GM18907 (cell line): Measurements from ENCODE around the gene TBX2.

ENCODE experiments used
- ATAC-seq: cut with Tn5 transposase; IDR thresholded peaks from one replicate; pipeline ENCODE4 v1.9.1; 2021; ENCODE audit warnings: mild to moderate bottlenecking, moderate library complexity; ENCODE audit not compliant: unreplicated experiment

Gene TBX2

DNA sequence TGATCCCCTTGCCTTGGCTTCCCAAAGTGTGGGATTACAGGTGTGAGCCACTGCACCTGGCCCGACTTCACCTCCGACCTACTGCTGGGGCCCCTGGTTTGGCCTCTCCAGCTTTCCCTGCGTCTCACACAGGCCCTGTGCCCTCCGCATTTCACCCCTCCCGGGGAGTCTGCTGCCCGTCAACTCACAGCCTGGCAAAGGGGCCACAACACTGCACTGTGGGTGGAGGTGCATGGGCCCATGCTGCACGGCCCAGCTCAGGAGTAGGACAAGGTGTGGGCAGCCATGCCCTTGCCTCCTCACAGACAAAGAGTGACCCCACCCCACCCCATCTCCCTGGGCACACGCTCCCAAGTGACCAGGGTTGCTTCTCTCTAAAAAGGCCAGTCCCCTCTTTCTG, 12.6 kb upstream of the TBX2 start:
- ATAC-seq = no peak

DNA sequence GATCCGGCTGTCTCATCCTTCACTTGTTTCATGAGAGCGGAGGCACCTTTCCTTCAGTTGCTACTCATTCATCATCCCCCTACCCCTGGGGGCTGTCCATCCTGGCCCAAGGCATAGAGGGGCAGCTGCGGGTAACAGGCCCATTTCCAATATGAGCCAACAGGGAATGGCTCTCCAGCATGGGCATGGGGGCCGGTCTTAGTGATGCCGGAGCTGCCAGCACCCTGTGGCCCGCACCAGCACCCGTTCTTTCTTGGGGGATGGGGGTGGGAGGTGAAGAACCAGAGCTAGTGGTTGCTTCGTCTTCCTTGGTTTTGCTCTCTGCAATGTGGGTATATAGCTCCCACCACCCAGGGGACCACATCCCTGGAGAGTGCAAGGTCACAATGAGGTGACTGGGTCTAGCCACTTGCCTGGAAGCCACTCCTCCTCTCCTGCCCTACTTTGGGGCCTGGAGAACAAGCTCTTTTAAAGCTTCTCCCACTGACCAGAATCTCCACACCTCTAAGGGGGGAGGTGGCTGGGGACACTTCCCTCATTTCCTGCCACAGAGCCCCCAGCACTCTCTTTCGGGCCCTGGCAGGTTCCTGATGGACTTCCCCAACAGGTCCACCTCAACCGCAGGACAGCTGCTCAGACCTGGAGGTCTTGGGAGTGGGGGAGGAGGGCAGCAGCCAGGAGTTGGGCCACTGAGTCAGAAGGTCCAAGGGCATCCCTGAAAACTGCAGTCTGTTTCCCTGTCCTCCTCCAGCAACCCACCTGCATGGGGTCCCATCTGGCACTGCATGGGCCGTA, 11.9 kb upstream of the TBX2 start:
- no peak for ATAC-seq

DNA sequence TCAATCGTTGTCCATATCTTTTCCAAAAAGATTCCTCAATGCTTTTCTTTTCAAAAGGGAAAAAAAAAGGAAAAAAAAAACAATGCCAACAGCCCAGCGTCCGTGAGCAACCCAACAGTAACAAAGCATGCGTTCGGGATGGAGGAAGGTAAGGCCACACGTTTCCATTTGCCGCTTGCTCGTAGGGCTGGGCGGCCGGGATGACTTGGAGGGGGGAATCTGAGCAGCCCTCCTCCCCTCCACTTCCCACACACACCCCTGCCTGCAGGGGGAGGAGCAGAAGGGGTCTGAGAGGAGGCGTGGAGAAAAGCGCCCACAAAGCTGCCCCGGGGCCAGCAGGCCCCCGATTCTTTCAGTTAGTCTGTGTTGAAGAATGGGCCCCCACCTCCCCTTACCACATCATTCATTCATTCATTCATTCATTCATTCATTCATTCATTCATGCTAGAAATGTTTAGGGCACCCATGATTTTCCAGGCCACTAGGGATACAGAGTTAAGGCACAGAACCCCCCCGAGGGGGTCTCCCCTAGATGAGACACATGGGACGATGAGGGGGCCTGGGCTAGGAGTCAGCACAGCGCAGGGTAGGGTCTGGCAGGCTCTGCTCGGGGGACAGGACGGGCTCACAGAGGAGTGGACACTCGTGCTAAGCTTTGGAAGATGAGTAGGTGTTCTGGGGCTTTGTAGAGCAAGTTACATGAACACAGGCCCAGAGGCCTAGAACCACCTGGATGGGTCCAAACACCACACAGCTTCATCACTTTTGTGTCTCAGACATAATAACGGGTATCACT, 10.9 kb upstream of the TBX2 start:
- no peak for ATAC-seq

DNA sequence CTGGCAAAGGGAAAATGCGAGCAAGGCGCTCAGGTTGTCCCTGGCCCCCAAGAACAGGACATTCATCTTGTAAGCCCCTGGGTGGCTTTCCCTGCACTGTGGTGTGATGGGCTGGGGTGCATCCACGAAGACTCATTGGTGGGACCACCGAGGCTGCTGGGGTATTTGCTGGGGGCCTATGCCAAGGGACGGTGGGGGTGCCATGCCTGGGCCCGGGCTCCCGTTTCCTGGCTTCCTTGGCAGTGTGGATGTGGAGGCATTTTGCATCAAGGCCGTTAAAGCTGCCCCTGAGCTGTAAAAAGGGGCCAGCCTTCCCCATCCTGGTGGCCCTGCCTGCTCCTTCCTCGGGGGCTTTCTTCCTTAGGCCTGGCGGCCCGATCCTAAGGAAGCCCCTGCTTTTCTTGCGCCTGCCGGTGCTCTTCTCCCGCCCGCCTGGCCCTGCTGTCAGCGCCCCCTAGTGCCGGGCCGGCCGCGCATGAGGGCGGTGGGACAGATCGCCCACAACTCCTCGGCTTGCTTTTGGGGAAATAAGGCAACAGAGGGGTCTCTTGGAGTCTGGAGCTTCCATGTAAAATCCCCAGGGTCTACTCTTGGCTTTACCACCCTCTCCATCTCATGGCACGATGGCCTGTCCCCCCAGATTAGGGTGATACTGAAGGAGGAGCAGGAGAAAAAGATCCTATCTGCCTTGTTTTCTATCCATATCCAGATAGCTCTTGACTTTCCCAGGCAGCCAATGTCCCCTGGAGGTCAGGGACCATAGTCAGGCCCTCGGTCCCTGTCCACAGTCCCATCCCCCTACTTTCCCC, 9.8 kb upstream of the TBX2 start:
- no peak for ATAC-seq

DNA sequence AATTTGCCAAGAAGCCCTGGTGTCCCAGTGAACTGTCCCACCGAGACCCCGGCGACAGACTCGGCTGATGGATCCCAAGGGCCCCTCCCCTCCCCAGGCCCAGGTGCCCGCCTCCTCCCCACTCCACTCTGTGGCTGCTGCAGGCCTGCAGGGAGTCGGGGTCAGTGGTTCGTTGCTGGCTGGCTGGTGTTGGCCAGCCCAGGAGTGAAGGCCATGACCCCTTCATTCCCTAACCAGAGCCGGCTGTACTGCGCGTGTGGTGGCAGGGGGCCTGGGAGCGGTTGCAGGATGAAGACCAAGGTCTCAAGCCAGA, 9.2 kb upstream of the TBX2 start:
- no peak for ATAC-seq

DNA sequence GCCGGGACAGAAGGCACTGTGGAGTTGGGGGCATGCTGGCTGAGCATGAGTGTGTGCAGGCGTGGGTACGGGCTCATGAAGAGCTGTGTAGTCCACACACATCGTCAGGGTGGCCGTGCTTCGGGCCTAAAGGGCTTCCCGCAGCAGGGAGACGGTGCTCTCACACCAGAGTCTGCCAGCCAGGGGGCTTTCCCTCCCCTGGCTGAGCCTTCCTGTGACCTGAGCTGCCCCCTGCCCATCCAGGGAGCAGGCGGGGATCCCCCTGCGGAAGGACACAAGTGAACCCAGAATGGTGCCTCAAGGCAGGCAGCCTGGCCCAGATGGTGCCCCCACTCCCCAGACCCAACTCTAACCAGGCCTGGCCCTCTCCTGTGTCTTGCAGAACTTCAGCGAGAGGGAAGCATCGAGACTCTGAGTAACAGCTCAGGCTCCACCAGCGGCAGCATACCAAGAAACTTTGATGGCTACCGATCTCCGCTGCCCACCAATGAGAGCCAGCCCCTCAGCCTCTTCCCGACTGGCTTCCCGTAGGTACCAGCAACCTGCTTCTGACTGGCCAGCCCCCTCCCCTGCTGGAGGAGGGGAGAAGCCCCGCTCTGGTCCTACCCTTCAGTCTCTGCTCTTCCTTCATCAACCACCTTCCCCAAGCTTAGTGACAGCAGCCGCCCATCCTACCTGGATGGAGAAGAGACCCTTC, 7.9 kb upstream of the TBX2 start:
- ATAC-seq = no peak

DNA sequence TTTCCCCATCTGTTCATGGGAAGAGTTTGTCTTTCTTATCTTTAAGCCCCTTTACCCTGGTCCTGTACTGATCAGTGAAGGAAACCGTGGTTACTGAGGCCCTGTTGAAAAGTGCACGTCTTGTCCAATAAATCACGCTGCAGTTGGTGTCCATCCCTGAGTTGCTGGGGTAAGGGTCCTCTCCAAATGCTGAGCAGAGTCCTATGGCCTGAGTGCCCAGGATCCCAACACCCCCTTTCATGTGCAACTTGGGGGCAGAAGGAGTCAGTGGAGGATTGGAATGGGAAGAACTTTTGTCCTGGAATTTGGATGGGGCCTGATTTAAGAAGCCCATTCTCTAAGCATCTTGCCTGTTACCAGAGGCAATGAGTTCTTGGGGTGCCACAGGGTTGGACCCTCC, 7.0 kb upstream of the TBX2 start:
- ATAC-seq = no peak

DNA sequence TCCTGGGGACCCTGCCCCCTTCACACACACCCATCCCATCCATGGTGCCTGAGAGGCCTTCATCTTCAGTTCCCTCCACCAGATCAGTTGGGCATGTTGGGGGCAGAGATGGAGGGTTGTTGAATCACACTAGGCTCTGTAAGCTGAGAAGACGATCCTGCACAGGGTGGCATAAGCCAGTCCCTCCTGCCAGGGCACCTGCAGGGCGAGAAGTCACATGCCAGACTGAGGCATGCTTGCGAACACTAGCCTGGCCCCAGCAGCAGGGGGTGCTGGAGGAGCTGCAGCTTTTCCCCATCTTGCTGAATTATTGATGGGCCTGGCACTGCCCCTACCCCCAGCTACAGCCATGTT, 6.1 kb upstream of the TBX2 start:
- ATAC-seq = no peak

DNA sequence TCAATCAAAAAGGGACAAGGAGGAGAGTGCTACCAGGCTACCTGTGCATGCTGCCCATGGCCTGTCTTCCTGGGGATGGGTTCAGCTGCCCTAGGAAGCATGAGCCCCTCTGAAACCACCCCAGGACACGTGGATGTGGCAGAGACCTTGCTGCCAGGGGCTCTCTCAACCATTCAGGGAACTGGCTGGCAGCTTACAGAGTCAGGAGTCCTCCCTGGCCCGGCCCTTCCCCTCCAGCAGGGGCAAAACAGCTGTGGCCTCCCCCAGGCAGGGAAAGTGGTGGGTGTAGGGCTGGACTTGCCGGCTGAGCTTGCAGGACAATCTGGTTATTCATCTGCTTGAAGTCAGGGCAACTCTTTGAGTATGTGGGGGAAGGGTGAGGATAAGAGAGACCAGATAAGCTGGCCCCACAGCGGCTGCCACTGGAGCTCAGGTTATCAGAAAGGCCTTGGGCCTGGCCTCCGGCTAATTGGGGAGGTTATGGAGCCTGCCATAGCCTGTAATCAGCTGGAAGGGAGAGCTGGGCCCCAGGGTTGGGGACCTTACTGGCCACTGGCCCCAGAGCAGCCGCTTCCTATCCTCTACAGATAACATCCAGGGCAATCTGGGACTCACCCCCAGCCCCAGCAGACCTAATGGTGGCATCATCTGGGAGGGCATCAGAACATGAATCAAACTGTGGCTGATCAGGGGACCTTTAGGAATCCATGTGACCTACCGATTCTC, 5.6 kb upstream of the TBX2 start:
- no peak for ATAC-seq

DNA sequence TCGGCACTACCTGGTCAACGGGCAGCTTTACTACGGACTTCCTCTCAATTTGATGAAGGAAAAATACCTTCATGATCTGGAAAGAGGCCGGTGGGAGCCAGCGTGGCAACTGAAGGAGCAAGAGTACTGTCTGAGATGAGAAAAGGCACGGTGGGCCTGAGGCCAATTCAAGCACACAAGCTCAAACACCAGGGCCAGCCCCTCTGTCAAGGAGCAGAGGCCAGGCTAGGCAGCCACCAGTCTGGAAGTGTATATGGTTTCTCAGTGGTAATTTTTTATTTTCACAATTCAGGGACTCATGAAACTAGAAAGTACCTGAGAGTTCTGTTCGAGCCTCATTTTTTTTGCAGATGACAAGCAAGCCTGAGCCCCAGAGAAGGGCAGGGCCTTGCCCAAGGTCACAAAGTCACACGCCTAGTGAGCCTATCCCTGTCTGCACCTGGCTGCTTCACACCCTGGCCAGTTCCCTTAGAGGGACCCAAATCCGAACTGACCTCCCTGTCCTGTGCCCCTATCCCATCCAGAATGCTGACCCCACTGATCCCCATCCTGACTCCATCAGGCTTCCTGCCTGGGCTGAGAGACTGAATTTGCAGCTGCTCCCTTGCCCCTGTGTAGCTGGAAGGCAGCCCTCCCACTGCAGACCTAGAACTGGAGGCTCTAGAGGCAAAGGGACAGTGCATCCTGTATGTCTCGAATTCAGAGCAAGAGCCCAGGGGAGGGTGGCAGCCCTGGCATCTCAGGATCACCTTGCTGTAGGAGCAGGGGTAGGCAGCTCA, 4.8 kb upstream of the TBX2 start:
- ATAC-seq = no peak

DNA sequence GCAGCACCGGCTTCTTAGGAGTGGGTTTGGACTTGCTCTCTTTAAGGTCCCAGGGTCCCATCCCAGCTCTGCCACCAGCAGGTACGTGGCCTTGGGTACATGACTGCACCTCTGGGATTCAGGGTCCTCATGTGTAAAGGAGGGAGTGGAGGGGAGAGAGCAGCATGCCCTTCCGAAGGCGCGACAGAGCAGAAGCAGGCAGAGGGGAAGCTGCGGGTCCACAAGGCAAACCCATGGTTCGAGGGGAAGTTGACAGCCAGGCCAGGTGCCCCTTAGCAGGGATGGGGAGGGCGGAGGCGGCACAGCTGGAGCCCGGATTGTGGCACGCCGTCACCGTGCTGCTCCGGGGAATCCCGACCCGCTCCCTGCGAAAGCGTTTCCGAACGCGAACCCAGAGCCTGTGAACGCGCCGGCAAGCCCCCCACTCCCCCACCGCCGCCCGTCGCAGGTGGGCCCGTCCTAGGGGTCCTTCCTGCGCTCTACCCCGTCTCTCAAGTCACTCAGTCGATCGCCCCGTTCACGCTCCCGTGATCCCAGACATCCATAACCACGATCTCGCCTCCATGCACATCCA, 4.1 kb upstream of the TBX2 start:
- no peak for ATAC-seq

DNA sequence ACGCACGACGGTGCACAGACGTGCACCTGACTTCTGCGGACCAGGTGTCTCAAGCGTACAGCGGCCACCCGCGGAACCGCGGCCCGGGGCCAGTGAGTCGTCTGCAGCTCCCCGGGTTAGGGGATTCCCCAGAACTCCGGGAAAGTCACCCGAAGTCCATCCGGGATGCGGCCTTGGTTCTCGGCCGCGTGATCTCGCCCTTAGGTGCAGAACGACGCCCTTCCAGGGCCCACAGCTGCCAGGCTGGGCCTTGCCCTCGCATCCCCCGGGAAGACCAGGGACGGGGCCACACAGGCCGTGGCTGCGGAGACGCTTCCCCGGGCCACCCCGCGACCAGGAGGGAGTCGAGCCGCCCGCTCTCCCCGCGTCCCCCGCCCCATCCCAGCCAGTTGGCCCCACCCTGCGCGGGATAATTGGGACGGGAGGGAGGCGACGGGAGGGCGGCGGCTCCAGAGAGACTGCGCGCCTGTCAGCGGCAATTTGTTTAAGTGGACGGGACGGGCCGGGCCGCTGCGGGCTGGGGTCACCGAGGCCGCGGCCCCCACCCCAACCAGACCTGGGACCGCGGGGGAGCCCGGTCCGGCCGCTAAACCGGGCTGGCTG, 3.6 kb upstream of the TBX2 start:
- ATAC-seq = no peak

DNA sequence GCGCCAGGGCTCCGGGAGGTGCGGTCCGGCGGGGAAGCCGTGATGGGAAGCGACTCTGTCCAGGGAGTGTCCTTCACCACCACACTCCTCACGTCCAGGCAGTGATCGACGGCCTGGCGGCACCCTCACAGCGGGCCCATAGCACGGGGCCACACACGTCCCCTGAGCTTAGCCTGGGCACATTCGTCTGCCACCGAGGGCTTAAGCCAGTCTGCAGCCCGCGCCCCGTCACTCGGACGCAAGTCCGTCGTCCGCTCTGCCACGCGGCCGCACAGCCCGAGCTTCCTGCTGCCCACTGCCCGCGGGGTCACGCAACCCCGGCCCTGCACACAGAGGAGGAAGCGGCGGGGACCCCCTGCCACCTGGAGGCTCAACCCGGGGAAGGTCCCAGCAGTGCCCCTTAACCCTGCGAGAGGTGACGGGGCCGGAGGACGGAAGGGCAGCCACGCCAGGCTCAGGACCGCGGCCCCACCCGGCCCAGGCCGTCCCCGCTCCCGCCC, 3.0 kb upstream of the TBX2 start:
- ATAC-seq = no peak

DNA sequence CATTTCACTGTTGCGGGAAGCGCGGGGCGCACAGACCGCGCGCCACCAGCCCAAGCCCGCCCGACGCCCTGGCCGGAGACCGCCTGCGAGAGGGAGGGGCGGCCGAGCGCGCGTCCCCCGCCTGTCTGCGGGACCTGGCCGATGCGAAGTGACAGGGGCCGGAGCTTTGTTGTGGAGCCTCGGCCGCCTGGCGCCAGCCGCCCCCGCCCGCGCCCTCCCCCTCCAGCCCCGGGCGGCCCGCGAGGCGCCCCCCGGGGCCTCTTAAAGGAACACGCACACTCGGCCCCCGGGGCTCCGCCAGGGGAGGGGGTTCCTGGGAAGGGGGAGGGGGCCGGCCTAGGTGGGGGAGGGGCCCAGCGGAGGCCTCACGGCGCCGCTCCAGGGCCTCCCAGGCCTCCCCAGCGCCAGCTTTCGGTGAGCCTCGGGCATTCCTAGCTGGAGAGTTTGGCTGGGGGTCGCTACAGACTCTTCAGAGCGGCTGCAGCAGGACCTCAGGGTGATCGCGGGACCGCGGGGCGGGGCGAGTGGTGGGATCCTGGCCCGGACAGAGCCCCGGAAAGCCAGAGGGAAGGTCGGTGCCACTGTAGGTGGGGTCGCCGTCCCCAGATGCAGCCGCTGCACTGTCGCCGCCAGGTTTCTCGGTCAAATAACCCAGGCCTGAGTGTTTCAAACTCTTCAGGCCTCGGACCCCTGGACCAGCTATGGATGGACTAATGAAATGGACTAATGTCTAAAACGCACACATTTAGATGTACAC, 2.4 kb upstream of the TBX2 start:
- ATAC-seq = no peak

DNA sequence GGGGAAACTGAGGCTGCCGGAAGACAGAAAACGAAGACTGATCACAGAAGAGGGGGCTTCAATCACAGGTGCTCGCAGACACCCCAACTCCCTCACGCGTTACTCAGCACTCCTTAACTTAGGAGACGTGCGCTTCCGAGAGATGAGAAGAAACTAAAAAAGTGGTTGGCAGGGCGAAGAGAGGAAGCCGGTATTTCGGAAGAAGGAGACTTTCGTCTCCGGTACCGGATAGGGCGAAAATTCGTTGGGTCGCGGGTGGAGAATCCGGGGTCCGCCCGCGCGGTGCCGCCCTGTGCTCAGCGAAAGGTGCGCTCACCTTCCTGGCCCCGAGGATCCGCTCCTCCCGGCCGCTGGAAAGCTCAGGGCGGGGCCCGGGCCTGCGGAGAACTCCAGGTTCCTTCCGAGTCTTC, 917 bp upstream of the TBX2 start:
- ATAC-seq = no peak

DNA sequence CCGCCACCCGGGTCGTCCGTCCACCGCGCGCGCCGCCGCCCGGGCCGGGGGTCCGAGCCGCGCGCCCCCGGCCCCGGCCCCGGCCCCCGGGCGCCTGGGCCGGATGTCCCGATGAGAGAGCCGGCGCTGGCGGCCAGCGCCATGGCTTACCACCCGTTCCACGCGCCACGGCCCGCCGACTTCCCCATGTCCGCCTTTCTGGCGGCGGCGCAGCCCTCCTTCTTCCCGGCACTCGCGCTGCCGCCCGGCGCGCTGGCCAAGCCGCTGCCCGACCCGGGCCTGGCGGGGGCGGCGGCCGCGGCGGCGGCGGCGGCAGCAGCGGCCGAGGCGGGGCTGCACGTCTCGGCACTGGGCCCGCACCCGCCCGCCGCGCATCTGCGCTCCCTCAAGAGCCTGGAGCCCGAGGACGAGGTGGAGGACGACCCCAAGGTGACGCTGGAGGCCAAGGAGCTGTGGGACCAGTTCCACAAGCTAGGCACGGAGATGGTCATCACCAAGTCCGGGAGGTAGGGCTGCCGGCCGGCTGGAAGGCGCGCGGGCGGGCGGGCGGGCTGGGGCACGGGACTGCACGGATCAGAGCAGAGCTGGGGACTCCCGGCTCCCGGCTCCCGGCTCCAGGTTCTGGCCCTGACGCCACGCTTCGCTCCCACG, 548 bp downstream of the TBX2 start:
- ATAC-seq = no peak

DNA sequence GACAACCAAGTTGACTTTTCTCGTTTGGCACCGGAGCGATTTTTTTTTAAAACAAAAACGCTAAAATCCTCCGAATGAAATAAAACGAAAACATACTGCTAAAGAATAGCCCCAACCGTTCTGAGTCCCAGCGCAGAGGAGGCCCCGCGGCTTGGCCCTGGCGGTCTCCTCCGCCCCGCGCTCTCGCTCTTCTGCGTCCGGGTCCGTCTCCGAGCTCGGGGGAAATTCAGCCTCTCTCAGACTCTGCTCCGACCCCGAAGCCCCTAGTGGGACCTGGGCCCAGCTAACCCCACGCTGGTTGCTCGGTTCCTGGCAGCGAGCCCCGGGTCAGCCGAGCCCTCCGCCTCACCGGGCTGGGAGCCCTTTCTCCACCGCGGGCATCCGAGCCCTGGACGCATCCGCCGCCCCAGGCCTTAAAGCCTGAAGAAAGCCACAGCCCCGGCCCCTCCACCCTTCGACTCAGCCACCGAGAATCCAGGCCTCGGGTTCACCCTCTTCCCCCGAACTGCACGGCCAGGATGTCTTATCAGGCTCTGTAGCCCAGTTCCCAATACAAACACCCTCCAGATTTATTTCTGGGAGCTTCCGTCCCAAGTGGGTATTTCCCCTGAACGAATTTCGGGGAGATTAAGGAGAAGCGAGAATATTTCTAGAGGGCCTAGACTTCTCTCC, 1.2 kb downstream of the TBX2 start:
- no peak for ATAC-seq
